HG03064 (cell line): ENCODE results near the gene NDST1.

Source experiments
- ATAC-seq: cut with Tn5 transposase; IDR thresholded peaks from one replicate; pipeline ENCODE4 v1.9.1; 2021; ENCODE audit warnings: low read depth; ENCODE audit not compliant: unreplicated experiment

Gene NDST1

GRCh38 chr5:150582241-150583109, 74.5 kb downstream of the NDST1 start:
- ATAC-seq = no peak

GRCh38 chr5:150583541-150584225, 75.8 kb downstream of the NDST1 start:
- no peak for ATAC-seq

- no peak for ATAC-seq
These were observed 76.8 kb downstream of the NDST1 start for GRCh38 chr5:150584556-150585335.

GRCh38 chr5:150585781-150586341, 77.9 kb downstream of the NDST1 start:
- no peak for ATAC-seq

GRCh38 chr5:150587016-150587415, 79.1 kb downstream of the NDST1 start:
- no peak for ATAC-seq

GRCh38 chr5:150587856-150588595, 80.1 kb downstream of the NDST1 start:
- no peak for ATAC-seq

GRCh38 chr5:150588596-150588890, 80.6 kb downstream of the NDST1 start:
- ATAC-seq = no peak

GRCh38 chr5:150589862-150590601, 82.1 kb downstream of the NDST1 start:
- no peak for ATAC-seq

- no peak for ATAC-seq
These were observed 83.2 kb downstream of the NDST1 start for GRCh38 chr5:150590979-150591695.

- no peak for ATAC-seq
These were observed 85.7 kb downstream of the NDST1 start for GRCh38 chr5:150593593-150593992.

GRCh38 chr5:150593996-150594395, 86.1 kb downstream of the NDST1 start:
- ATAC-seq = no peak

GRCh38 chr5:150595466-150596031, 87.6 kb downstream of the NDST1 start:
- no peak for ATAC-seq

- no peak for ATAC-seq
These were observed 88.4 kb downstream of the NDST1 start for GRCh38 chr5:150596313-150596712.

GRCh38 chr5:150596826-150597225, 88.9 kb downstream of the NDST1 start:
- ATAC-seq = no peak

GRCh38 chr5:150598006-150598405, 90.1 kb downstream of the NDST1 start:
- ATAC-seq = no peak

- no peak for ATAC-seq
These were observed 90.9 kb downstream of the NDST1 start for GRCh38 chr5:150598821-150599273.

- ATAC-seq = no peak
These were observed 91.3 kb downstream of the NDST1 start for GRCh38 chr5:150599281-150599680.

- ATAC-seq = no peak
These were observed 92.1 kb downstream of the NDST1 start for GRCh38 chr5:150599917-150600511.
